ENCODE data around the gene CDK5. TPM values are rescaled to one million over a fixed set of nuclear protein-coding genes. Genes with fewer than 3 reads are reported as not detected.

CDK5 gene
- total and polyA plus RNA-seq, 12 donors: 15.4 to 29.8 (median 19.7) TPM

- no peak for TF ChIP-seq CTCF (IDR thresholded peaks at IDR 0.05)
- no peak for TF ChIP-seq POLR2A (IDR thresholded peaks at IDR 0.05)
- no peaks in the 10 kb centered on the region for H3K27me3 ChIP-seq
- no peaks in the 10 kb centered on the region for H3K36me3 ChIP-seq (replicated peaks in 1 of 2)
- no peak overlapping the region for H3K4me3 ChIP-seq
- no peak for DNase-seq
- H3K4me1 ChIP-seq (replicated peaks in 1 of 2): no peaks in the 10 kb centered on the region
- WGBS, 4 donors: 82 to 87% (median 86%) methylated on average over 3 of the region's 3 CpGs
- no peak overlapping the region for H3K27ac ChIP-seq
- no peaks in the 10 kb centered on the region for H3K9me3 ChIP-seq (replicated peaks in 1 of 3)
- intact Hi-C loops (cut with DNase I): no loop called here
Observed at GRCh38 chr7:151102991-151103390, 45.3 kb upstream of the CDK5 start.

GRCh38 chr7:151101621-151102396 is 44.1 kb upstream of the CDK5 start:
- intact Hi-C loops (cut with DNase I): no loop called here
- no peak overlapping the region for H3K27ac ChIP-seq
- no peaks in the 10 kb centered on the region for H3K9me3 ChIP-seq (replicated peaks in 1 of 3)
- no peaks in the 10 kb centered on the region for H3K36me3 ChIP-seq (replicated peaks in 1 of 2)
- H3K4me3 ChIP-seq: no peak overlapping the region
- WGBS, 4 donors: 86 to 92% (median 90%) methylated on average over 20 to 24 of the region's 24 CpGs
- TF ChIP-seq CTCF (IDR thresholded peaks at IDR 0.05) (no peak), POLR2A (IDR thresholded peaks at IDR 0.05) (no peak)
- H3K4me1 ChIP-seq (replicated peaks in 1 of 2): no peaks in the 10 kb centered on the region
- H3K27me3 ChIP-seq: no peaks in the 10 kb centered on the region
- DNase-seq: no peak

DNA sequence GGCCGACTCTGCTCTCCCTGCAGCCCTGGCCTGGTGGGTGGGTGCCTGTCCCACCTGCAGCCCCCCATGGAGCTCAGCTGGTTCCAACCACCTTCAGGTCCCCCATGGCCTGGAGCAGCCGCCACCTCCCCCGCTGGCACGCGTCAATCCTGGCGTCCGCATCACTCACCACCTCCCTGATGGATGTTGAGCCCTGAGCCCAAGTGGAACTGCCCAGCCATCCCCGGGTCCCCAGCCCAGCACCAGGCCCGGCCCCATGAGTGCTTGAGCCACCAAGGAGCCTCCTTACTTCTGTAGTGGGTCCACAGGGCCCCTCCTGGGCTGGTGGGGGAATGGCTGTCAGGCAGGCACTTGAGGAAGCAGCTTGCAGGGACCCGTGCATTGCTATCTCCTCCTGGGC is 43.2 kb upstream of the CDK5 start:
- H3K9me3 ChIP-seq (replicated peaks in 1 of 3): no peaks in the 10 kb centered on the region
- no peak overlapping the region for H3K27ac ChIP-seq
- no peaks in the 10 kb centered on the region for H3K36me3 ChIP-seq (replicated peaks in 1 of 2)
- 89 to 100% (median 90%) methylated on average over 7 to 10 of the region's 10 CpGs for WGBS, 4 donors
- no peak overlapping the region for H3K4me3 ChIP-seq
- TF ChIP-seq CTCF (IDR thresholded peaks at IDR 0.05) (no peak), POLR2A (IDR thresholded peaks at IDR 0.05) (no peak)
- H3K4me1 ChIP-seq (replicated peaks in 1 of 2): no peaks in the 10 kb centered on the region
- intact Hi-C loops (cut with DNase I): no loop called here
- H3K27me3 ChIP-seq: no peaks in the 10 kb centered on the region
- DNase-seq: no peak

DNA sequence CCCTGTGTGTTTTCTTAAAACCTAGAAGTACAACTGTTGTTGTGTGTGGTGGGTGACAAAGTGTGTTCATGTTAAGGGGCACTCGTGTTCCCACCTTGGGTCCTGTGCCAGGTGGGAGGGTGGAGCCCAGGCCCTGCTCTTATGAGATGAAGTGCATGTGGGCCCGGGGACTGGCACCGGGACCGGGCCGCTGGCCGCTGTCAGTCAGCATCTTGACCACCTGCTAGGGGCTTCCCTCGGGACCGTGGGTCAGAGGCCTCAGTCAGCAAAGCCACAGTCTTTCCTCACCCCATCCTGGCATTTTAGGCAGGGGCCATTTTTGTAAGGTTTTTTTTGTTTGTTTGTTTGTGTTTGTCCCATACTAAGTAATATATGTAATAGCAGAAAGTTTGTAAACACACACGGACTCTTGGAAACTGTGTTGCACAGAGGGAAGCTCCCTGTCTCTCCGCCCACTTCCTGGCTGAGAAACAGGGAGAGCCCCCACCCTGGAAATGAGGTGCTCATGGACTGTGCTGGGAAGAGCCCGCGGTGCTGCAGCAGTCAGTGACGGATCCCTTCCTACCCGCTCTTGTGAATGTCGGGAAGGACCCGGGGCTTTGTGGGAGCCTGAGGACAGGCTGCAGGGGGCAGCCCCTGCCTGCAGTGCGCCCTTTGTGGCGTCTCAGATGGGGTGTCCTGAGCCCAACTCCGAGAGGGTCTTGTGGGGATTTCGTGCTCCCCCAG is 42.0 kb upstream of the CDK5 start:
- Histone ChIP-seq H3K27me3 (no peaks in the 10 kb centered on the region), H3K4me3 (no peak overlapping the region), H3K27ac (no peak overlapping the region), H3K4me1 (replicated peaks in 1 of 2) (no peaks in the 10 kb centered on the region), H3K36me3 (replicated peaks in 1 of 2) (no peaks in the 10 kb centered on the region), H3K9me3 (replicated peaks in 1 of 3) (no peaks in the 10 kb centered on the region)
- TF ChIP-seq POLR2A (IDR thresholded peaks at IDR 0.05) (no peak), CTCF (IDR thresholded peaks at IDR 0.05) (no peak)
- DNase-seq: no peak
- intact Hi-C loops (cut with DNase I): no loop called here
- 74 to 82% (median 78%) methylated on average over 18 to 20 of the region's 20 CpGs for WGBS, 4 donors

Measured in adrenal gland (tissue), 12 donors.